NOMO-1 treated with DMSO at 0.1 percent for 48 hours (cell line): ENCODE data around the gene ERCC3.
"Not testable (repeated sequence)": the region's sequence is repeated elsewhere in the genome, so short reads cannot be mapped to it uniquely, and the experiment has no call there.

Experiments
- DNase-seq: peaks from one replicate; lab custom pipeline; 2025; ENCODE audit not compliant: unreplicated experiment; lab: John Stamatoyannopoulos, UW

ERCC3 gene

DNA sequence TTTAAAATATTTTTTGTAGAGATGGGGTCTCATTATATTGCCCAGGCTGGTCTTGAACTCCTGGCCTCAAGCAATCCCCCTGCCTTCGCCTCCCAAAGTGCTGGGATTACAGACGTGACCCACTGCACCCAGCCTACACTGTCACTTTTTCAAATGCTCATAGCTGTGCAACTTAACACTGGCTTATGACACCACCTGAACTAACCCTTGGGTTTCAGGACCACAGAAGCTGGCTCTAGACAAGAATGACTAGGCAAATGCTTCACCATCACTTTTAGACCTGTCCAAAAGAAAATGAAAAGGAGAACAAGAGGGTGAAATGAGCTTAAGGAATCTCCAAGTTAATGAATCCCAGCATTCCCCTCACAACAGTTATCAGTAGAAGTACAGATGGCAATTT, 13.3 kb downstream of the ERCC3 start:
- no peak for DNase-seq

DNA sequence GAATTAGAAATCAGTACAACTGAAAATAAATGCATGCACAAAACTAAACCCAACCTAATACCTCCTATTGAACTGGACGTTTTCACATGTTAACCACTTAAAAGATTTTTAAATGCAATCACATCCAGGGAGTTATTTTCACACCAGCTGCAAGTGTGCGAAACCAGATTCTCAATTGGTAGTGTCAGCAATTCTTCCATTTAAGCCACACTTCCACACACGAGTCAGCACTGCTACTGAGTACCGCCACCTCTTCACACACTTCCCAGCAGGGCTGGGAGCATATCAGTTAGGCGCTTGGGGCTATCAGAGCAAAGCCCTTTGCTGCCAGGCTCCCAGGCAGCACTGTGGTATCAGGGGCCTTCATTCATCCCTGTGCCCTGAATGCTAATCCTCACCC, 14.2 kb downstream of the ERCC3 start:
- DNase-seq, result no peak

DNA sequence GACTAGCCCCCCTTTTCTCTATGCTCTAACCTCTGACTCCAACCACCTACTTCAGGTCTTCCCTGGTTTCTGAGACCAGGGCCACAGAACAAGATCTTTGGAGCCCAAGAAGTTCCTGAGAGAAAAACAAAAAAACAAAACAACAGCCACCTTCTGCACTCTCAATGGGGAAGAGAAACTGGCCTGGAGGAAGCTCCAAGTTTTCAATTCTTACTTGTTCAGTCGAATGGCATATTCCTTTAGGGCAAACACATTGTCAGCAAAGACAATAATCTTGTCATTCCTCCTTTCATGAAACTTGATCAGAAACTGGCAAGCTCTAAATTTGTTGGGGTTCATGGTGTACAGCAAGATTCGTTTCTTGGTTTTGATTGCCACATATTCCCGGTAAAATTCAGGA, 15.0 kb downstream of the ERCC3 start:
- peak; percentile 11 for DNase-seq

DNA sequence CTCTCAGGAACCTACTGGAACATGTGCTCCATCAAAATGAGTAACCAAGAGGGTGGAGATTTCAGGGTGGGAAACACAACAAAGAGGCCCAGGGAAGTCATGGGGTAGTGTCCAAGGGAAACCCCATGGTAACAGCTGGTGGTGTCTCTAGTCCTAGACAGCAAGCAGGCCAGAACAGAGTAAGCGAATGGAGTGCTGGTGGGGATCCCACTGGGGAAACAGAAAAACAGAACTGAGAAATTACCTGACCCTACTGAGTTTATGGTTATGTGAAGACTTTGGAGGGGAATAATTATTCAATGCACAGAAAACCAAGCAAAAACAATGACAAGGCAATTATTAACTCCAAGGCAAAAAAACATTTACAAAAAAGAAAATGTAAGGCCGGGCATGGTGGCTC, 16.9 kb downstream of the ERCC3 start:
- DNase-seq, result no peak

DNA sequence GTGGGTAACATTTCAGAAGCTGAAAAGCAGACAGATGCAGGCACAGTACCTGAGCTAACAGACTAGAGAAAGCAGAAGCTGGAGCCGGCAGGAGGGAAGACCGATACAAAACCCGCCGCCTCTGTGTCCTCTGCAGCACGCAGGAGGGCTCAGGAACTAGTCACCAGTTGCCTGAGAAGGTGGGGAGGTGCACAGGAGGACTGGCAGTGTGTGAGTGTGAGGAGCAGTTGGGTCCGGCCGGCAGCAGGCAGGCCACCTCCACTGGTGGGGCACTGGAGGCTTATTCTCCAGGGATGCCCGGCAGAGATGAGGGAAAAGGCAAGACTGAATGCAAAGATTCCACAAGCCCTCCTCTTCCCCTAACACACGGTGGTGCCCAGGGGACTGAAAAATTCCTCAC, 18.2 kb downstream of the ERCC3 start:
- DNase-seq, result no peak

DNA sequence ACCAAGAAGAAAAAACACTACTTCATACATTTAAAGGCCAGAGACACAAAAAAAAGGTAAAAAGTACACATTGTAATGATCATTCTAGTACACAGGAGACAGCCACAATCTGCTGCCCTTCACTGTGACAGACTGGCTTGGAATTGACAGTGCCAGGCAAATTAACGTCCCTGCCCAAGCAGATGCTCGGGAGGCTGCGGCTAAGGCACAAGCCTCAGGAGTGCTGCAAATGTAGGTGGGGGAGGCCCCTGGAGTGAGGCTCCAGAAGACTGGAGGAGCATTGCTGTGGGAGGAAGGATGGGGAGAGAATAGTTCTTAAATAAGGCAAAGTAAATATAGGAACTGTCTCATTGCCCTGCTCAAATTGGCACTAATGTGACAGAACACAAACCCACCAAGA, 18.6 kb downstream of the ERCC3 start:
- DNase-seq, result no peak

DNA sequence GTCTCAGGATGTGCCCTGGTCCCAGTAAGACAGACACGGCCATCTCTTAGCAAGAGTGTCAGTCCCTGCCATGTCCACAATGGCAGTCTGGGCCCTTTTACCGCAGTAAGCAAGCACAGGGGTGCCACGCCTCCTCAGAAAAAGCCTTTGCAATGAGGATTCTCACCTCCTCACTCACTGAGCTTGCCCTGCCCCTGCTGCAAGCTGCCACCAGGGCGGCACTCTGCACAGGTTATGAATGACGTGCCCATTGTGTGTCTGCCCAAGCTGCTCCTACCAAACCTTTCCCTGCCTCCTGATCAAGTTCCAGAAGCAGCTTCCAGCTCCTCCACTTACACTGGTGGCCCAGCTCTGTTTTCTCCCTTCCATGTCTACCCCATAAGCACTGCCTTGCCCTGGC, 23.3 kb downstream of the ERCC3 start:
- DNase-seq, result no peak

DNA sequence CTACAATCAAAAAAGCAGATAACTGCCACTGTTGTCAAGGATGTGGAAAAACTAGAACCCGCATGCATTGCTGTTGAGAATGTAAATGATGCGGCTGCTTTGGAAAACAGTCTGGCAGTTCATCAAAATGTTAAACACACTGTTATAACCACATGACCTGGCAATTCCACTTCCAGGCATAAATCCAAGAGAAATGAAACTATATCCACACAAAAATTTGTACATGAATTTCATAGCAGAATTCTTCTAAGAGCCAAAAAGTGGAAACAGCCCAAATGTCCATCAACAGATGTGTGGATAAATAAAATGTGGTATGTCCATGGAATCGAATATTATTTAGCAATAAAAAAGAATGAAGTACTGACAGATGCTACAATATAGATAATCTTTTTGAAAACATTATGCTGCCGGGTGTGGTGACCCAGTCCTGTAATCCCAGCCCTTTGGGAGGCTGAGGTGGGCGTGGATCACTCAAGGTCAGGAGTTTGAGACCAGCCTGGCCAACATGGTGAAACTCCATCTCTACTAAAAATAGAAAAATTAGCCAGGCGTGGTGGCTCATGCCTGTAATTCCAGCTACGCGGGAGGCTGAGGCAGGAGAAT, 32.0 kb downstream of the ERCC3 start:
- DNase-seq, result no peak

DNA sequence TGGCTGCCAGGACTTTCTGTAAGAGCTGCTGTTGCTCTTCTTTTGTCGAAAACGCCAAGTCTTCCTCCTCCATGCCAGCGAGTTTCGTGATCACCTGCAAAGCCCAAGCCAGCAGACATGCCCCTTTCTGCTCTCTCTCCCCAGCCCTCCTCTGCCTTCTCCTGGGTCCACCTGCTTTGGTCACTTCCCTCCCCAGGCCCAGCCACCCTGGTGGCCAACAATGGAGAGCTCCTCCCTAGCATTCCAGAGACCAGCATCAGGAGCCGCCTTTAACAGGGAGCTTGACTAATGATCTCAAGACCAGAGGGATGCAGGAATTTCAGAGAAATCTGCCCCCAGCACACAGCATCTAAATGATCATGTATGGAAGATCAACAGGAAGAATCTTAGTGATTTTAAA, 34.6 kb downstream of the ERCC3 start:
- DNase-seq, result no peak

DNA sequence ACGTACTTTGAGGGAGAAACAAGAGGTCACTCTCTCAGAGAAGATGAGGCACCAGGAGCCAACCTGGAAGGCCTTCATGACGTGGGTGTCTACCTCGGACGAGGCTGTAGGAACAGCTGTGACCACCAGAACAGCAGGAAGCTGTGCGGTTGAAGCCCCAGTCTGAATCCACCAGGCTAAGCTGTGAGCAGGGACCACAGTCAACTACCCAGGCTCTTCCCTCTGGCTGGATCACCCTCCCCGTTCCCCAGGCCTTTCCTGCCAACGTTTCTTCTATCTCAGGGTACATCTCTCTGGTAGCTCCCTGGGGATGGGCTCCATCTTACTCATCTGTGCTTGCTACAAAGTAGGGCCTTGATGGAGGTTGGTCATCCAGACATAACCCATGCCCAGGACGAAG, 37.1 kb downstream of the ERCC3 start:
- DNase-seq, result no peak

DNA sequence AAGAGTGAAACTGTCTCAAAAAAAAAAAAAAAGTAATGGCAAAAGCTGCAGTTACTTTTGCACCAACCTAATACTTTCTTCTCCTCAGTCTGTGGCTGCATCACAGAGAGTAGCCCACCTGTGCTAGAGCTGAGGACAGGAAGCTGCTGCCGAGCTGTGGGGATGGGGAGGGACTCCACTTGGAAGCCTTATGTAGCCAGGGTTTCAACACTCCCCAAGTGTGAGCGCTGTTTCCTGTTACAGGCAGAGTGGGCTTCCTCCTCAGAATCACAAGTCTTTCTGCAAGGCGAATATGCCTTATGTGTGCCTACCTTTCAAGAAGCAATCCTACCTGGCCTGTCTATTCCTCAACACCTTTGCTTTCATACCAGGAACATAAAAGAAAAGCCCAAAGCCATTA, 37.6 kb downstream of the ERCC3 start:
- no peak for DNase-seq

DNA sequence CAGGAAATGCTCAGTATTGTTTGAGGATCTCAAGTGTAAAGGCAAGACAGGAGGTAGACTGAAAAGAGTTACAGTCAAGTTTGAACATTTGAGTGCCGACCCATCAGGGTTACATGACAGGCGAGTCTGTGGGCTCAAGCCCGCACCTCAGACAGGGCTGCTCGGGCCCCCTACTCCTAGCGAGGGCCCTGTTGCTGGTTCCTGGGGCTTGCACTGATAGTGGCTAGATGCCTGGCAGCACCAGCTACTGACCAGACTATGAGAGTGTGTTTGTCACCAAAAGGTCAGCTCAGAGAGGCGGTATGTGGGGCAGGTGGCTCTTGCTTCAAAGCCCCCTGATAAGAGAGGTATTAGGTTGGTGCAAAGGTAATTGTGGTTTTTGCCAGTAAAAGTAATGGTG, 38.2 kb downstream of the ERCC3 start:
- no peak for DNase-seq

DNA sequence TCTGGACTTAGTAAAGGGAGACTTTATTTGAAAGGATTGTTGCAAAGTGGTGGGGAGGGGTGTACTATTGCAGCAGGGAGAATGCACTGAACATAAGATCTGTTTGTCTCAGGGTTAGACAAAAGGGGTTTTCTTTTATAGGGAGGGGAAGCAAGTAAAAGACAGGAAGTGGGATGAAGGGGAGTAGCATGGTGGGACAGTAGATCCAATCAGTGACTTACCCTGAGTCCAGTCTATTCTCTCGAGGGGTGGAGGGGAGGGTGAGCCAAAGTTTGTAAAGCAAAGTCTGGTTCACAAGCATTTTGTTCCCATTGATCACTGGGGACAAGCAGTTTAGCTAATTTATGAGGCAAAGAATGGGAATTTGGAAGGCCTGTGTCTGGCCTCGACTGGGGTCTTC, 38.8 kb downstream of the ERCC3 start:
- no peak for DNase-seq

DNA sequence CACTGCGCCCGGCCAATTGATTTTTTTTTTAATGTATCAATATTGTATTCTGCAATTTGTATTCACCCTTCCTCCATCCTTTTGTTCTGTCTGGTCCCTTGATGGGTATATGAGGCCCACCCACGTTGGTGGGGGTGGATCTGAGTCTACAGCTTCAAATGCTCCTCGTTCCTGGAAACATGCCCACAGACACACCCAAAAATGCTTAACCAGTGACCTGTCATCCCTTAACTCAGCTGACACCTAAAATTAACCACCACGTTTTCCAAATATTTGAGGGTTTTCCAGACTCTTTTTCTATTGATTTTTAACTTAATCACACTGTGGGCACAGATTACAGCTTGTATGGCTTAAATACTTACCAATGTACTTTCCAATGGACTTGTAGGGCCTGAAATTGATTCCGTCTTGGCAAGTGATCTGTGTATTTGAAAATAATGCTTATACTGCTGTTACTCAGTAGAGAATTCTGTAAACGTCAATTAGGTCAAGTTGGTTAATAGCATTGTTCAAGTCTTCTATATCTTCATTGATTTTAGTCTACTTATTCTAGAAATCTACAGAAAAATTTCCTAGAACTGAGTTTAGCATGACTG, 39.5 kb downstream of the ERCC3 start:
- no peak for DNase-seq

DNA sequence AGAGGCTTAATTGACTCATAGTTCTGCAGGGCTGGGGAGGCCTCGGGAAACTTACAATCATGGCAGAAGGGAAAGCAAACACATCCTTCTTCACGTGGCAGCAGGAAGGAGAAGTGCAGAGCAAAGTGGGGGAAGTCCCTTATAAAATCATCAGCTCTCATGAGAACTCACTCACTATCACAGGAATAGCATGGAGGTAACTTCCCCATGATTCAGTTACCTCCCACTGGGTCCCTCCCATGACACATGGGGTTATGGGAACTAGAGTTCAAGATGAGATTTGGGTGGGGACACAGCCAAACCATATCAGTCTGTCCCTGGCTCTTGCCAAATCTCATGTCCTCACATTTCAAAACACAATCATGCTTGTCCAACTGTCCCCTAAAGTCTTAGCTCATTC, 52.8 kb downstream of the ERCC3 start:
- not testable (repeated sequence) for DNase-seq

DNA sequence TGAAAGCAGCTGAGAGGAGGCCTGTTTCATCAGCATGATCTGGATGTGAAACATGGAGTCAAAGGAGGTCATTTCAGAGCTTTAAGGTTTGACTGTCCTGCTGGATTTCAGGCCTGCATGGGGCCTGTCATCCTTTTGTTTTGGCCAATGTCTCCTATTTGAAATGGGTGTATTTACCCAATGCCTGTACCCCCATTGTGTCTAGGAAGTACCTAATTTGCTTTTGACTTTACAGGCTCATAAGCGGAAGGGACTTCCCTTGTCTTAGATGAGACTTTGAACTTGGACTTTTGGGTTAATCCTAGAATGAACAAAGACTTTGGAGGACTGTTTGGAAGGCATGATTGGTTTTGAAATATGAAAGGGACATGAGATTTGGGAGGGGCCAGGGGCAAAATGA, 54.5 kb downstream of the ERCC3 start:
- DNase-seq, result no peak

DNA sequence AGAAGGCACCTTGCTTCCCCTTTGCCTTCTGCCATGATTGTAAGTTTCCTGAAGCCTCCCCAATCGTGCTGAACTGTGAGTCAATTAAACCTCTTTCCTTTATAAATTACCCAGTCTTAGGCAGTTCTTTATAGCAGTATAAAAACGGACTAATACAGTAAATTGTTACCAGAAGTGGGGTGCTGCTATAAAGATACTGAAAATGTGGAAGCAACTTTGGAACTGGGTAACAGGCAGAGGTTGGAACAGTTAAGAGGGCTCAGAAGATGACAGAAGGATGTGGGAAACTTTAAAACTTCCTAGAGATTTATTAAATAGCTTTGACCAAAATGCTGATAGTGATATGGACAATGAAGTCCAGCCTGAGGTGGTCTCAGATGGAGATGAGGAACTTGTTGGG, 56.2 kb downstream of the ERCC3 start:
- not testable (repeated sequence) for DNase-seq

DNA sequence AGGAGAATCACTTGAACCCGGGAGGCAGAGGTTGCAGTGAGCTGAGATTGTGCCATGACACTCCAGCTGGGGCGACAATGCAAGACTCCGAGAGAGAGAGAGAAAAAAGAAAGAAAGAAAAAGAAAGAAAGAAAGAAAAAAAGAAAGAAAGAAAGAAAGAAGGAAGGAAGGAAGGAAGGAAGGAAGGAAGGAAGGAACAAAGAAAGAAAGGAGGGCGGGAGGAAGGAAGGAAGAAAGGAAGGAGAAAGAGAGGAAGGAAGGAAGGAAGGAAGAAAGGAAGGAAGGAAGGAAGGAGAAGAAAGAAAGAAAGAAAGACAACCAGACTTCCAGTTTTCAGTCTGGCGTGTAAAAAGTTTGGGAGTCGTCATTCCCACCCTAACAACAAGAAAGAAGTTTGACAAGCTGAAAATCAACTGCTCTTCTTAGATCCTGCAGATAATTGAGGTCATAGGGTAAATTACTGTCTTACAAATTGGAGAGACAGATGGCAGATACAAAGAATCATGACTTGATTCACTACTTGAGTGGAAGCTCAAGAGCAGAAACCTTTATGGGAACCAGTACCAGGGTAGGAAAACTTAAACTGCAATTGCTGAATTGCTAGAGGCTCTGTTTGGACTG, 58.8 kb downstream of the ERCC3 start:
- DNase-seq, result no peak

DNA sequence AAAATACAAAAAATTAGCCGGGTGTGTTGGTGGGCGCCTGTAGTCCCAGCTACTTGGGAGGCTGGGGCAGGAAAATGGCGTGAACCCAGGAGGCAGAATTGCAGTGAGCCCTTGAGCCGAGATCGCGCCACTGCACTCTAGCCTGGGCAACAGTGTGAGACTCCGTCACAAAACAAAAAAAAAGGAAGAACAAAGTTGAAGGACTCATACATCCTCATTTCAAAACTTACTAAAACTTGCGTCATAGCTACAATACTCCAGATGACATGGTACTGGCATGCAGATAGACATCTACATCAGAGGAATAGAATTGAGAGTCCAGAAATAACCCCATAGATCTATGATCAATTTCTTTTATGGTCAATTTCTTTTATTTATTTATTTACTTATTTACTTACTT, 60.2 kb downstream of the ERCC3 start:
- peak; percentile 56 for DNase-seq

DNA sequence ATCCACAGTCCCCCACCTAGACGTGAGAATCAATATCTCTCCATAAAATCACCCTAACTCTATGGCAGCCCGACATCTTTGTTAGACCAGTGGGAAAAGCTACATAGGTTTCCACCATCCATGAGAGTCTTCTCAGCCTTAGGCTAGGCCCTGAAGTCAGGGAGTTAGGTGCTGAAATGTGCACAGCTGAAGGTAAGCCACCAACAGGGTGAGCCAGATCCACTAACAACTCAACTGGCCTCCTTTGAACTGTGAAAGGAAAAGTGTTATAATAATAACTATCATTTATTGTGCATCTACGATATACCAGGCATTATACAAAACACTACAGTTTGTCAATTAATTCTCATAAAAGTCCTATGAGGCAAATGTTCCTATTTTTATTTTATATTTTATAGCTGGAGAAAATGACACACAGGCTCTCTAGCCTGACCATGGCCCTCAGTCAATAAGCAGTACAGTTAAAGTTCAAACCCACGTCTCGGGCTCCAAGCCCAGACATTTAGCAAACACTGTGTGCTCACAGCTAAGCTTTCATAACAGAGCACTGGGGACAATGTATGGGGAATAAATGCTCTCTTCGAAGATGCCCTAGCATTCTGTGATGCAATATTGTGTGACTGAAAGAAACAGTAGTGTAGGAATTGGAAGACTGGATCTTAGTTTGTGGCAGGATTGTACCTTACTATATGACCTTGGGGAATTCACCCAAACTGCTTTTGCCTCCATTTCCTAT, 62.6 kb downstream of the ERCC3 start:
- no peak for DNase-seq

DNA sequence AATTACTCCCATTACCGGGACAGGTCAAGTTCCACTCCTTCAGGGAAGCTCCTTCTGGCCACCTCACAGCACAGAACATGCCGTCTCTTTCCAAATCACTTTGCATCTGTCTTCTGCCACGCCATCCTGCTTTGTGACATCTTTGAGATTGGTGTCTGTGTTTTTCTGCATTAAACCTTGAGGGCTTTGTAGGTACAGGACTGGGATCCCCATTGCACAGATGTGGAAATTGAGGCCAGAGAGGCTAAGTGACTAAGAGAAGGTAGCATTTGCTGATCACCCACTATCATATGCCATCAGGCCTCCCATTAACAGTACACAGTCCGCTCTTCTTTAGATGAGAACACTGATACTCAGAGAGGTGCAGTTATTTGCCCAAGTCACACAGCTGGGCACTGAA, 64.4 kb downstream of the ERCC3 start:
- no peak for DNase-seq

DNA sequence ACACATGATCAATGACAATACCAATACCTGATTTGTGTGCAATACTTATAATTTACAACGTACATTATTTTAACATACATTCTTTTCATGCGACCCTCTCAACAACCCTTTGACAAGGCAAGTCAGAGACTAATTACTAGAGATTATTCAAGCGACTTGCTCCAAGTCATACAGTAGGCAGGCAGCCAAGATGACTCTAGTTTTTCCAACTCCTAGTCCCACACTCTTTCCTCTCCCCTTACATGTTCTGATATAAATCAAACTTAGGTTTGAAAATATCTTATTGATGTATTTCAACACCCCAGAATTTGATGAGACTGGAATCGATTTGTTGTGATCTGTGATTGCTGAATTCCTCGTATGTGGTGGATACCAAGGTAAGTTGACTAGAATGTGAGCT, 65.8 kb downstream of the ERCC3 start:
- no peak for DNase-seq
